D721Med (cell line): Measurements from ENCODE around the gene VASN.

Source experiments
- DNase-seq: peaks from one replicate; pipeline ENCODE4 v3.0.0; 2011; ENCODE audit warnings: low spot score; ENCODE audit not compliant: insufficient read length
- FAIRE-seq: peaks from 2 replicates; lab custom pipeline; 2011; peaks lifted over from hg19 to GRCh38; lab: Jason Lieb, UNC
- CTCF ChIP-seq: IDR thresholded peaks from 2 replicates; pipeline ENCODE4 v1.5.1; 2012; ENCODE audit warnings: mild to moderate bottlenecking, control low read depth; ENCODE audit not compliant: insufficient read depth; ENCODE audit errors: missing control alignments

The VASN gene

GRCh38 chr16:4408323-4408690 is 36.7 kb downstream of the VASN start:
- TF ChIP-seq CTCF, result no peak
- DNase-seq (no peak), FAIRE-seq (no peak)

- DNase-seq (no peak), FAIRE-seq (no peak)
- no peak for TF ChIP-seq CTCF
These were observed 37.7 kb downstream of the VASN start for GRCh38 chr16:4409081-4409932.

GRCh38 chr16:4410335-4411075 is 38.9 kb downstream of the VASN start:
- no peak for FAIRE-seq
- TF ChIP-seq CTCF, result no peak
- no peak for DNase-seq

GRCh38 chr16:4411684-4412083 is 40.0 kb downstream of the VASN start:
- FAIRE-seq (no peak), DNase-seq (no peak)
- TF ChIP-seq CTCF, result no peak

GRCh38 chr16:4412159-4412558 is 40.5 kb downstream of the VASN start:
- DNase-seq (no peak), FAIRE-seq (no peak)
- TF ChIP-seq CTCF, result no peak

GRCh38 chr16:4412854-4413253 is 41.2 kb downstream of the VASN start:
- DNase-seq, result no peak
- FAIRE-seq, result no peak
- no peak for TF ChIP-seq CTCF
